HG02610 (cell line): ENCODE measurements around the gene C14orf132.

Source experiments
- ATAC-seq: cut with Tn5 transposase; IDR thresholded peaks from one replicate; pipeline ENCODE4 v1.9.1; 2021; ENCODE audit warnings: mild to moderate bottlenecking, moderate library complexity; ENCODE audit not compliant: unreplicated experiment

The C14orf132 gene

DNA sequence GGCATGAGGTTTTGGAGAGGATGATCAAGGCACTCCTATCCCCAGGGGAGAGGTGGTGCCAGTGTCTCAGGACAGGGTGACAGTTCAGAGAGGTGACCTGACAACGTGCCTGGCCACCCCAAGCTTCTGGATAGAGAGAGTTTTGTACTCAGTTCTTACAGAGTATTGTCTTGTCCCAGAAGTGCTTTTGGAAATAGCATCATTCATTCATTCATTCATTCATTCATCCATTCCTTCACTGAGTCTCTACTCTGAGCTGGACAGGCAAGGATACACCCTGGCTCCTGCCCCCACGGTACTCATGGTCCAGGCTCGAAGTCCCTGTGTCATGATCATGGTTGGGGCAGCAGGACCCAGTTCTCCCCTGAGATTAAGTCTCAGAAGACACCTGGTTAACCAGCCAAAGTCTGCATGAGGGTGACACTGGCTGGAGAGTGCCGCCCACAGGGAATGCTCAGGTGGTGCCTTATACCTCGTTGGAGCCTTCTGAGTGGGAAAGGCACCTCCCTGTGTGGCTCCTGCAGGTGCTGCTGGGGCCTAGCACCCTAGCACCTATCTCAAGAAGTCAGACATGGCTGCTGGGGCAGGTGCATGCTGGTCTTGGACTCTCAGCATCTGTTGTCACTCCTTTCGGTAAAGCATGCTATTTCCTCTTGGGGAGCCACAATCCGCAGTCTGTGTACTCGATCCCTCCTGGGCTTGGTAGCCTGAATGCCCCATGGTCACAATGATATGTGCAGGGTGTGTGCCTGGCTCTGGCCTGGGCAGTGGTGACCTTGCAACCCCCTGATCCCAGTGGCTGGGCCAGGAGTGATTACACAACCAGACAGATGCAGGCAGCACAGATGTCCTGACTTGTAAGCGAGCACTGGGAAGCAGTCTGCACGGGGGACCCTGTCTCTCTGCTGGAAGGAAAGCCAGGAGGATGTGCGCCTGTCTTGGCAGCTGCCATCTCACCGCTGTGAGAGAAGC, 57.8 kb downstream of the C14orf132 start:
- no peak for ATAC-seq

- no peak for ATAC-seq
Measured at GRCh38 chr14:96097752-96098151, 58.6 kb downstream of the C14orf132 start.

DNA sequence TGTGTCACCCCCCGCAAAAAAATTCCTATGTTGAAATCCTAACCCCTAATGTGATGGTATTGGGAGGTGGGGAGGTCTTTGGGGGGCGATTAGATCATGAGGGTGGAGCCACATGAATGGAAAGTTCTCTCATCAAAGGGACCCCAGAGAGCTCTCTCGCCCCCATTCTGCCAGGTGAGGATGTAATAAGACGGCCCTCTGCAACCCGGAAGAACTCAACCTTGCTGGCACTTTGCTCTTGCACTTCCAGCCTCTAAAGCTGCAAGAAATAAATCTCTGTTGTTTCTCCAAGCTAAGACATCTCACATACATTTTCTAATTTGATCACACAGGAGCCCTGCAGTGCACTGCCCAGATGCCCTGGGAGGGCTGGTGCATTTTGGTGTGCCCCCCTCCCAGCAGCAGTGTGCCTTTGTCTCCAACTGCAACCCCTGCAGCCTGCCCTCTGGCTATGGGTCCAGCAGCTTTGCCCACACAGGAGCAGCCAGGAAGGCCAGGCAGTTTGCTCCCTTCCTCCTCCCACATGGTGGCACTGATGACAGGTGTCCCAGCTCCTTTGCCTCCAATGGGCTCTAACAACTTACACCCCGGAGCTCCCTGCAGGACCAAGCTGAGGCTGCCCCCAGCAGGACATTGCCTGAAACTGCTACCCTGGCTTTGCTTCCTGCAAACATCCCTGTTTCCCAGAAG, 59.3 kb downstream of the C14orf132 start:
- no peak for ATAC-seq

GRCh38 chr14:96098999-96099335, 59.8 kb downstream of the C14orf132 start:
- no peak for ATAC-seq

GRCh38 chr14:96100161-96101064, 61.3 kb downstream of the C14orf132 start:
- ATAC-seq, result no peak

- ATAC-seq, result no peak
Measured at GRCh38 chr14:96102081-96102856, 63.1 kb downstream of the C14orf132 start.

DNA sequence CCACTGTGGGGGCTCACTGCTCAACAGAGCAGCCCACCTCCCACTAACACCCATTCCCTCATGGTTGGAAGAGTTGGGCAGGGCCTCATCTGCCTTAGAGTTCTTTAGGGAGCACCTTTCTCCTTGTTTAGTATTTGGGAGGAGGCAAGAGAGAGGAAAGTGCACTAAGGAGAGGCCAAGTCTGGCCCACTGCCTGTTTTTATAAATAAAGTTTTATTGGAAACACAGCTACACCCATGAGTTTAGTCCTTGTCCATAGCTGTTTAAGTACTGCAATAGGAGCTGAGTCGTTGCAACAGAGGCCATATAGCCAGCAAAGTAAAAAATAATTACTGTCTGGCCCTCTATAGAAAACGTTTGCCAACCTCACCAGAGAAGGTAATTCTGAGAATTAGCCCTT, 63.9 kb downstream of the C14orf132 start:
- no peak for ATAC-seq

- no peak for ATAC-seq
Measured at GRCh38 chr14:96103560-96104460, 64.6 kb downstream of the C14orf132 start.

DNA sequence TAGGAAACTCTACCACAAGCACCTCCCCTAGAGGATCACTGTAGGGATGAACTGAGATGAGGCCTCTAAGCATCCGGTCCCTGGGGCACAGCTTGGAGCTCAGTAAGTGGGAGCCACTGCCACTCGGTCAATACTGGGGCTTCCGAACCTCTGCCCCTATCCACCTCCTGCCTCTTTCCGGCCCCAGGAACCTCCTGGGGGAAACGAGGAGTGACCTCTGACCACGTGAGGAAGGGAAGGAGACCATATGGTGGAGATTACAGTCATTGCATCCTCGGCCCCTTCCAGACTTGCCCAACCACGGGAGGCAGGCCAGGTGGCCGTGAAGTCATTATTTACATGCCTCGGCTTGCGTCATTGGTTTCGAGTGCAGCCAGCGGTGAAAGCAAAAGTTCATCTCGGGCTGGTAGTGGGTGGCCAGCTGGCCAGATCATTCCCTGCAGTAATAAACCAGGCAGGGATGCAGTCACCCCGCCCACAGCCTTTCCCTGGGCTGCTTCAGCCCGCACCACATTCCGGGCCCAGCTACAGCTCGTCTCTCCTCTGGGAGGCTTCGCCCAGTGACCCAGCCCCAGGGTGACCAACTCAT, 65.4 kb downstream of the C14orf132 start:
- no peak for ATAC-seq

GRCh38 chr14:96105089-96105925, 66.1 kb downstream of the C14orf132 start:
- no peak for ATAC-seq

DNA sequence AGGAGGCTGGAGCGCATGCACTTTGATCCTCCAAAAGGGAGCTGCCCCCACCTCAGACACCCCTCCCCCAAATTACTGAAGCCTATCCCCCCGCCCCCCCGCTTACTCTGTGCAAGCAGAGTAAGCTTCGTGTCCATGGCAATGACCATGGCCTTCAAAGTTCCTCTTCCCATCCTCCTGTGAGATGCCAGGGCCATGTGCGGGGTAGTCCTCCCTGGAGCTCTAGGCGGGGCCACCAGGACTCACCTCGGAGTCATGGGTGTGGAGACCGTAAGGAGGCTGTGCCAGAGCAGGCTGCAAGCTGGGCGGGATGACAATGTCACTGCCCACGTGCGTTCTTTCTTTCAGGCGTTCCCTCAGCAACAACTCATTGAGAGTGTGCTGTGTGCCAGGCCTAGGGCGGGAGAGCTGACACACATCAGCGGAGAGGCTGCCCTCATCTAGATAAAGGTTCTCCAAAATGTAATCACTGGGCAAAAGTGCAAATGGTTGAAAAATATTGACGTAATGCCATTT, 66.8 kb downstream of the C14orf132 start:
- ATAC-seq, result no peak

DNA sequence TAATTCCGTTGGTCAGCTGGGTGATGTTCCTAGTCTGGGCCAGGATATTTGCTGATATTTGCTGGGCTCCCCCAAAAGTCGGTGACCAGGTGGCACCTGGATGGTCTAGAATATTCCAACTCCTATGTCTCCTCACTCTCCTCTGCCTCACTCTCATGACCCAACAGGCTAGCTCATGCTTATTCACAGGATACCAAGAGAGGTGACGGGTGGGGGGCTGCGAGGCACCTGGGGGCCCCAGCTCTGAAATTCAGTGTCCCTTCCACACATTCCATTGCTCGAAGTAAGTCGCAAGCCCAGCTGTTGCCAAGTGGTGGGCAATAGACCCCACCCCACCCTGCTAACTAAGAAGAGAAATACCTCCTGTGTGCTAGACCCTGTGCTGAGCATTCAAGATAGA, 67.7 kb downstream of the C14orf132 start:
- ATAC-seq, result no peak

DNA sequence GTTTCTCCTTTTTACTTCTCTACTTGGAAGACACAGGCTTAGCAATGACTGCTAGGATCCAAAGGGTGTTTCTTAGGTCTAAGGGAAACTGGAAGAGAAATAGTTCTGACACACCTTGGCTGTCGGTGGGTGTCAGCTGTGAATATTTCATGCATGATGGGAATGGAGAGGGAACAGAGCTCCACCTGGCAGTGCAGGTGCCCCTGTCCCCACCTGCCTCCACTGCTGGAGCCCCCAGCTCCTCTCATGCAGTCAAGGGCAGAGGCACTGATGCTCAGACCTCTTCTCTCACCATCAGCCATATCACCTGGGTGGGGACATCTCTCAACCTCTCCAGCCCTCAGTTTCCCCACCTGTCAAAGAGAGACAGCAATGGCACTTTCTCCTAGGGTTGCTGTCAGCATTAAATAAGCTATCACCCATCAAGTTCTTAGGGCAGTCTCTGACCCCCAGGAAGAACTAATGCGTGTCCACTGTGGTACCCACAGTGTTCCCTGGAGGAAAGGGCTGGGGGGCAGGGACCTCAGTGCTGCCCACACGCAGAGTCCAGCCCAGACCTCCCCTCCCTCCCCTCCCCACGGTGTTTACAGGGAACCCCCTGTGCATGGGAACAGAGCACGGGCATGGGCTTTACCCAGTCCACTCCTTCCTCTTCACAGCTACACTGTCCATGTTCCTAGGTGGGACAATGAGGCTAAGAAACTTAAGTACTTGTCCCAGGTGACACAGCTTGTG, 69.1 kb downstream of the C14orf132 start:
- no peak for ATAC-seq

GRCh38 chr14:96108911-96109310, 69.7 kb downstream of the C14orf132 start:
- ATAC-seq, result no peak

DNA sequence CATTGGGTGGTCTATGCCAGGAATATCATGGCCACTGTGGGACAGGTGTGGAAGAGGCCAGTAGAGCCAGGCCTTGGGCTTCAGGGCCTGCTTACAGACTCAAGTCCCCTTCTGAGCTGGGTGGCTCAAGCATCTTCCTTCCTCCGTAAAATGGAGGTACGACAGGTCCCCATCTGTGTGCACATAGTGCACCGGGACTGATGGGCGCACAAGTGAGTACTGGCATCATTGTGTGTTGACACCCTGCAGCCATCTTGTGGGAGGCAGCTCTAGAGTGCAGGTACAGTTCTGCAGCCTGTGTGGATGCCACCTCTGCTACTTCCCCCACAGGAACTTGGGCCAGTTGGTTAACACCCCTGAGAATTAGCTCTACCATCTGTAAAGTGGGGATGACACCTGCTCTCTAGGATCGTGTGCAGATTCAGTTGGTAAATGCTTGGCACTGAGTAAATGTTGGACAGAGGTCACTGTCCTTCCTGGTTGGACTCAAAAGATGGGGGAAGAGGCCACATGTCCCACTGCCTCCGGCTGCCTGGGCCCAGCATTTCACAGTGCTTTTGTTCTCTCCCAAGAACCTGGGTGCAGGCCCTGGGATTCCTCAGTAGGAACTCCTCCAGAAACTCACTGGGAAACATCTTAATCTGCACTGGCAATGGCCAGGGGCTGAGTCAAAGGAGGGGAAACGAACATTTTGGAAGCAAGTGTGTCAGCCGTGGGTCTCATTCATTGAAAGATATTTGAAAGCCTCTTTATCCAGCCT, 70.6 kb downstream of the C14orf132 start:
- no peak for ATAC-seq

GRCh38 chr14:96112032-96112431, 72.9 kb downstream of the C14orf132 start:
- ATAC-seq, result no peak
